IMR-90 (cell line): ENCODE measurements around the gene NAV2. TPM values are rescaled to one million over a fixed set of nuclear protein-coding genes. Genes with fewer than 3 reads are reported as not detected.

Experiments
- ATAC-seq: fragments of 200-7000 bp; cut with Tn5 transposase; 2 replicates; pipeline ENCODE4 v1.9.1; 2020; ENCODE audit warnings: low read depth, mild to moderate bottlenecking, moderate library complexity
- BruUV-seq: library from RNA; stranded (reverse); fragments of 400-500 nt; replicated peaks from 2 replicates; lab custom pipeline; 2021; lab: Mats Ljungman, UMichigan
- CTCF ChIA-PET: fragments of 300-600 bp; formaldehyde crosslinking; extraction: SDS; loops from one replicate; lab custom pipeline; 2021; ENCODE audit warnings: antibody characterized with exemption; lab: Yijun Ruan, JAX
- POLR2A ChIA-PET: fragments of 300-600 bp; sonication (Branson Sonifier 250); formaldehyde crosslinking; loops from one replicate; lab custom pipeline; 2022; ENCODE audit warnings: antibody characterized with exemption; ENCODE audit not compliant: unreplicated experiment; lab: Charles Lee
- DNase-seq: peaks from one replicate; pipeline ENCODE4 v3.0.0; 2013
- H2AFZ ChIP-seq: replicated peaks from 2 replicates; pipeline ENCODE3; 2013; ENCODE audit warnings: low read length, mild to moderate bottlenecking; ENCODE audit not compliant: poor library complexity
- H2AK5ac ChIP-seq: 2 replicates; pipeline ENCODE4 v1.6.1; 2013; ENCODE audit warnings: low read depth, low read length, inconsistent platforms
- H2AK9ac ChIP-seq: replicated peaks from 2 replicates; pipeline ENCODE3; 2013; ENCODE audit warnings: mild to moderate bottlenecking, low read depth, low read length, moderate library complexity; ENCODE audit not compliant: poor library complexity
- H2BK120ac ChIP-seq: 2 replicates; pipeline ENCODE4 v1.6.1; 2013; ENCODE audit warnings: low read depth, low read length, inconsistent platforms
- H2BK15ac ChIP-seq: 3 replicates; pipeline ENCODE4 v1.6.1; 2013; ENCODE audit warnings: low read depth, low read length, inconsistent platforms
- H2BK20ac ChIP-seq: 2 replicates; pipeline ENCODE4 v1.6.1; 2013; ENCODE audit warnings: low read depth, mild to moderate bottlenecking, inconsistent platforms, low read length, moderate library complexity
- H2BK5ac ChIP-seq: 2 replicates; pipeline ENCODE4 v1.6.1; 2013; ENCODE audit warnings: mild to moderate bottlenecking, low read depth, low read length, inconsistent platforms; ENCODE audit not compliant: poor library complexity, severe bottlenecking
- H3K14ac ChIP-seq: replicated peaks from 2 replicates; pipeline ENCODE4 v1.6.1; 2013; ENCODE audit warnings: low read depth, low read length, inconsistent platforms
- H3K18ac ChIP-seq: 2 replicates; pipeline ENCODE4 v1.6.1; 2013; ENCODE audit warnings: low read depth, low read length, control low read depth
- H3K23ac ChIP-seq: 2 replicates; pipeline ENCODE4 v1.6.1; 2013; ENCODE audit warnings: low read depth, low read length, inconsistent platforms
- H3K27ac ChIP-seq: 2 replicates; pipeline ENCODE4 v1.5.1; 2013; ENCODE audit warnings: mild to moderate bottlenecking, control low read depth, low read length; ENCODE audit not compliant: insufficient read depth
- H3K27me3 ChIP-seq: 2 replicates; pipeline ENCODE4 v1.6.1; 2013; ENCODE audit warnings: low read length; ENCODE audit not compliant: control insufficient read depth, insufficient read depth
- H3K36me3 ChIP-seq: 2 replicates; pipeline ENCODE4 v1.6.1; 2013; ENCODE audit warnings: low read length, mixed read lengths; ENCODE audit not compliant: control insufficient read depth, insufficient read depth
- H3K4ac ChIP-seq: 2 replicates; pipeline ENCODE4 v1.6.1; 2013; ENCODE audit warnings: low read depth, low read length, inconsistent platforms
- H3K4me1 ChIP-seq: 2 replicates; pipeline ENCODE4 v1.6.1; 2013; ENCODE audit warnings: low read length, mixed read lengths; ENCODE audit not compliant: control insufficient read depth, insufficient read depth
- H3K4me2 ChIP-seq: 2 replicates; pipeline ENCODE4 v1.6.1; 2013; ENCODE audit warnings: low read depth, mild to moderate bottlenecking, control low read depth, low read length, moderate library complexity
- H3K4me3 ChIP-seq: 2 replicates; pipeline ENCODE4 v1.5.1; 2013; ENCODE audit warnings: low read depth, mild to moderate bottlenecking, control low read depth, low read length, moderate library complexity; ENCODE audit not compliant: insufficient read depth
- H3K56ac ChIP-seq: 2 replicates; pipeline ENCODE4 v1.6.1; 2013; ENCODE audit warnings: low read length, inconsistent platforms; ENCODE audit not compliant: insufficient read depth; ENCODE audit errors: extremely low read depth
- H3K79me1 ChIP-seq, 2 experiments: 2 replicates each; pipeline ENCODE4 v1.6.1; 2013; ENCODE audit warnings: low read length in 2 of 2, inconsistent platforms in 1 of 2, low read depth in 1 of 2
- H3K9ac ChIP-seq: 2 replicates; pipeline ENCODE4 v1.6.1; 2013; ENCODE audit warnings: low read depth, low read length, control low read depth
- H3K9me1 ChIP-seq: 2 replicates; pipeline ENCODE4 v1.6.1; 2013; ENCODE audit warnings: low read length, inconsistent platforms; ENCODE audit not compliant: insufficient read depth
- H3K9me3 ChIP-seq: 2 replicates; pipeline ENCODE4 v1.6.1; 2013; ENCODE audit warnings: low read length; ENCODE audit not compliant: control insufficient read depth, insufficient read depth
- H4K20me1 ChIP-seq: 2 replicates; pipeline ENCODE4 v1.6.1; 2013; ENCODE audit warnings: low read length, inconsistent platforms; ENCODE audit not compliant: insufficient read depth
- H4K5ac ChIP-seq: 2 replicates; pipeline ENCODE4 v1.6.1; 2013; ENCODE audit warnings: mild to moderate bottlenecking, low read depth, low read length, control low read depth
- H4K8ac ChIP-seq, 2 experiments: 2 replicates each; pipeline ENCODE4 v1.6.1; 2013; ENCODE audit warnings: low read depth in 2 of 2, low read length in 2 of 2, control low read depth in 1 of 2, inconsistent platforms in 1 of 2
- H4K91ac ChIP-seq: 2 replicates; pipeline ENCODE4 v1.6.1; 2013; ENCODE audit warnings: low read depth, low read length, inconsistent platforms; ENCODE audit not compliant: insufficient read depth
- CEBPB ChIP-seq: IDR thresholded peaks from 2 replicates; pipeline ENCODE4 v1.6.1; 2012; ENCODE audit warnings: low read depth, low read length, improper control_type of control experiment
- FOS ChIP-seq: fragments of 150-350 bp; IDR thresholded peaks from 2 replicates; pipeline ENCODE4 v1.6.1; 2016; ENCODE audit warnings: low read depth, low read length
- MAFK ChIP-seq: IDR thresholded peaks from 2 replicates; pipeline ENCODE4 v1.6.1; 2012; ENCODE audit warnings: low read depth, low read length, improper control_type of control experiment
- MAZ ChIP-seq: IDR thresholded peaks from 2 replicates; pipeline ENCODE4 v1.6.1; 2012; ENCODE audit warnings: low read depth, mild to moderate bottlenecking, low read length, improper control_type of control experiment, moderate library complexity, borderline replicate concordance
- MXI1 ChIP-seq: IDR thresholded peaks from 2 replicates; pipeline ENCODE4 v1.6.1; 2012; ENCODE audit warnings: low read depth, mild to moderate bottlenecking, low read length, moderate library complexity, borderline replicate concordance
- RAD21 ChIP-seq: IDR thresholded peaks from 2 replicates; pipeline ENCODE4 v1.6.1; 2012; ENCODE audit warnings: low read length, improper control_type of control experiment
- RCOR1 ChIP-seq: IDR thresholded peaks from 2 replicates; pipeline ENCODE4 v1.6.1; 2012; ENCODE audit warnings: mild to moderate bottlenecking, low read length, improper control_type of control experiment; ENCODE audit not compliant: insufficient replicate concordance
- USF2 ChIP-seq: fragments of 150-350 bp; IDR thresholded peaks from 2 replicates; pipeline ENCODE4 v1.6.1; 2017; ENCODE audit warnings: mild to moderate bottlenecking, antibody characterized with exemption, low read length, low read depth
- WGBS, 2 experiments: methylation state at CpG; one replicate each; pipeline versions ENCODE4 v1.1.5 to v1.1.7; 2013; ENCODE audit warnings: missing lambda C conversion rate in 2 of 2; ENCODE audit not compliant: insufficient read length in 1 of 2; ENCODE audit errors: extremely low coverage in 2 of 2; 5-methylcytosine and 5-hydroxymethylcytosine counted together
- dilution Hi-C: fragments of 300-500 bp; cut with HindIII; formaldehyde crosslinking; loops from one replicate; pipeline ENCODE4 v1.14.3; 2018; ENCODE audit warnings: low sequenced_read_pairs; ENCODE audit not compliant: unreplicated experiment
- in situ Hi-C: fragments of 300-500 bp; cut with MboI; formaldehyde crosslinking; loops from 3 replicates; pipeline ENCODE4 v1.14.3; 2019; ENCODE audit warnings: low sequenced_read_pairs, inconsistent platforms, mixed read lengths
- intact Hi-C: fragments of 100-400 bp; cut with micrococcal nuclease; formaldehyde crosslinking; loops from 2 replicates; pipeline ENCODE4 v1.10.0; 2022
- polyA plus RNA-seq, 3 experiments: library from polyadenylated mRNA; depleted of rRNA; stranded (reverse); fragments of >200 nt; gene quantifications; 2 replicates each; pipeline ENCODE4 v1.2.3, GENCODE V29; 2012; ENCODE audit warnings: low replicate concordance in 1 of 3
- total RNA-seq: library from RNA; depleted of rRNA; stranded (reverse); fragments of >200 nt; gene quantifications from 2 replicates; pipeline ENCODE4 v1.2.3, GENCODE V29; 2012

Gene NAV2
- total and polyA plus RNA-seq, 2 of the 4 experiments (the other 2 are of a cell fraction), result 4.5 to 12.6 TPM

- no CpG with 5 or more reads among the region's 4 CpGs for WGBS, 2 experiments
- Histone ChIP-seq H3K79me1 (peaks cover 28 to 33% of the 10 kb centered on the region in 2 experiments), H4K20me1 (peaks cover 17% of the 10 kb centered on the region; the same call in 1 of the 2 replicates)
Observed at GRCh38 chr11:20021212-20021611, 308.6 kb downstream of the NAV2 start.

More at GRCh38 chr11:20021212-20021611, 308.6 kb downstream of the NAV2 start:
- TF ChIP-seq CEBPB (no peak), FOS (no peak), MAZ (no peak), USF2 (no peak), RCOR1 (no peak), MXI1 (no peak), RAD21 (no peak), MAFK (no peak)
- Histone ChIP-seq H3K9me3 (no peaks in the 10 kb centered on the region), H2AK9ac (no peak overlapping the region), H3K4me1 (peaks cover 24% of the 10 kb centered on the region), H3K4ac (no peak overlapping the region), H3K9ac (no peak overlapping the region), H3K56ac (no peak overlapping the region), H2BK120ac (no peak overlapping the region), H4K91ac (no peak overlapping the region), H3K27me3 (no peaks in the 10 kb centered on the region), H2AK5ac (no peak overlapping the region), H3K9me1 (no peaks in the 10 kb centered on the region), H3K4me3 (no peak overlapping the region), H3K14ac (no peak overlapping the region), H3K4me2 (no peak overlapping the region), H3K18ac (no peak overlapping the region), H3K27ac (no peak overlapping the region), H2BK5ac (no peak overlapping the region), H2AFZ (no peak overlapping the region), H3K36me3 (no peaks in the 10 kb centered on the region), H2BK20ac (no peak overlapping the region), H4K5ac (no peak overlapping the region), H3K23ac (no peak overlapping the region), H4K8ac (no peak overlapping the region), H2BK15ac (no peak overlapping the region)
- POLR2A ChIA-PET, result no interaction called here
- in situ Hi-C loops (no loop called here), dilution Hi-C loops (no loop called here), intact Hi-C loops (no loop called here)
- BruUV-seq, result no TSS peak
- DNase-seq, result no peak
- no peak for ATAC-seq
- CTCF ChIA-PET, result no interaction called here
